HepG2 (cell line): ENCODE measurements around the gene MBNL3. TPM values are rescaled to one million over a fixed set of nuclear protein-coding genes. Genes with fewer than 3 reads are reported as not detected.

Experiments
- ARHGAP35 ChIP-seq: sonication (generic); formaldehyde crosslinking; IDR thresholded peaks from 2 replicates; pipeline ENCODE4 v1.9.0; 2022; ENCODE audit warnings: mild to moderate bottlenecking, inconsistent platforms, moderate library complexity, missing genetic modification reagents, borderline replicate concordance
- BRD4 ChIP-seq: sonication (generic); formaldehyde crosslinking; IDR thresholded peaks from 2 replicates; pipeline ENCODE4 v1.4.0; 2020; ENCODE audit warnings: missing genetic modification reagents
- DPF2 ChIP-seq: sonication (generic); formaldehyde crosslinking; IDR thresholded peaks from 2 replicates; pipeline ENCODE4 v1.4.0; 2020; ENCODE audit warnings: mild to moderate bottlenecking, low read depth, missing genetic modification reagents, borderline replicate concordance
- EP300 ChIP-seq, 3 experiments: sonication (generic) in 1 of 3; formaldehyde crosslinking in 1 of 3; IDR thresholded peaks; 2 replicates each; pipeline versions ENCODE4 v1.5.1 to v1.6.1; 2011 to 2020; ENCODE audit warnings: low read depth in 2 of 3, low read length in 2 of 3, borderline replicate concordance in 1 of 3, improper control_type of control experiment in 1 of 3, mild to moderate bottlenecking in 1 of 3, missing genetic modification reagents in 1 of 3, moderate library complexity in 1 of 3
- FOXK1 ChIP-seq: sonication (generic); formaldehyde crosslinking; IDR thresholded peaks from 2 replicates; pipeline ENCODE4 v1.4.0; 2020; ENCODE audit warnings: low read depth, missing genetic modification reagents, borderline replicate concordance
- HMGXB4 ChIP-seq, 2 experiments: sonication (generic) in 1 of 2; formaldehyde crosslinking in 1 of 2; IDR thresholded peaks; 2 replicates each; pipeline versions ENCODE4 v1.4.0 to v1.6.1; 2018 to 2020; ENCODE audit warnings: missing genetic modification reagents in 2 of 2, borderline replicate concordance in 1 of 2, low read depth in 1 of 2, mild to moderate bottlenecking in 1 of 2, missing biosample characterization in 1 of 2
- KAT2B ChIP-seq: fragments of 150-350 bp; IDR thresholded peaks from 2 replicates; pipeline ENCODE4 v1.6.1; 2014; ENCODE audit warnings: low read depth, low read length, borderline replicate concordance
- KDM3A ChIP-seq: IDR thresholded peaks from 2 replicates; pipeline ENCODE4 v1.6.1; 2018; ENCODE audit warnings: low read depth, missing compliant biosample characterization
- KDM4B ChIP-seq: sonication (generic); formaldehyde crosslinking; IDR thresholded peaks from 2 replicates; pipeline ENCODE4 v1.4.0; 2020; ENCODE audit warnings: missing genetic modification reagents
- MIXL1 ChIP-seq: IDR thresholded peaks from 2 replicates; pipeline ENCODE4 v1.6.1; 2016
- MXD3 ChIP-seq: IDR thresholded peaks from 2 replicates; pipeline ENCODE4 v1.6.1; 2016; ENCODE audit warnings: mild to moderate bottlenecking, missing biosample characterization, missing genetic modification reagents
- PRPF4 ChIP-seq: fragments of 200-400 bp; formaldehyde crosslinking; IDR thresholded peaks from 2 replicates; pipeline ENCODE4 v1.6.1; 2016; ENCODE audit warnings: low read length, low read depth; ENCODE audit not compliant: poor library complexity, severe bottlenecking
- SOX6 ChIP-seq, 2 experiments: fragments of 450-650 bp in 1 of 2; sonication (generic) in 1 of 2; formaldehyde crosslinking in 1 of 2; IDR thresholded peaks; 2 replicates each; pipeline versions ENCODE4 v1.4.0 to v1.6.1; 2017 to 2020; ENCODE audit warnings: antibody characterized with exemption in 1 of 2, mild to moderate bottlenecking in 1 of 2, missing genetic modification reagents in 1 of 2
- STAG1 ChIP-seq: sonication (generic); formaldehyde crosslinking; IDR thresholded peaks from 2 replicates; pipeline ENCODE4 v1.4.0; 2020; ENCODE audit warnings: missing genetic modification reagents
- TCF7 ChIP-seq: sonication (generic); IDR thresholded peaks from 2 replicates; pipeline ENCODE4 v1.6.1; 2016; ENCODE audit warnings: antibody characterized with exemption, low read depth
- ZBTB20 ChIP-seq: sonication (generic); formaldehyde crosslinking; IDR thresholded peaks from 2 replicates; pipeline ENCODE4 v1.8.1; 2023; ENCODE audit warnings: missing genetic modification reagents, low read depth, mild to moderate bottlenecking, borderline replicate concordance
- ZBTB33 ChIP-seq: sonication (generic); formaldehyde crosslinking; IDR thresholded peaks from 2 replicates; pipeline ENCODE4 v1.4.0; 2020; ENCODE audit warnings: missing genetic modification reagents
- ZC3H4 ChIP-seq: sonication (generic); formaldehyde crosslinking; IDR thresholded peaks from 2 replicates; pipeline ENCODE4 v1.4.0; 2020; ENCODE audit warnings: missing genetic modification reagents, borderline replicate concordance
- ZNF235 ChIP-seq: sonication (generic); formaldehyde crosslinking; IDR thresholded peaks from 2 replicates; pipeline ENCODE4 v1.8.1; 2023; ENCODE audit warnings: mild to moderate bottlenecking, missing genetic modification reagents, borderline replicate concordance
- ZNF383 ChIP-seq: sonication (generic); formaldehyde crosslinking; IDR thresholded peaks from 2 replicates; pipeline ENCODE4 v1.4.0; 2020; ENCODE audit warnings: missing genetic modification reagents, mild to moderate bottlenecking, borderline replicate concordance
- ZNF644 ChIP-seq: IDR thresholded peaks from 2 replicates; pipeline ENCODE4 v1.6.1; 2016; ENCODE audit warnings: low read depth
- ZNF800 ChIP-seq: sonication (generic); formaldehyde crosslinking; IDR thresholded peaks from 2 replicates; pipeline ENCODE4 v1.4.0; 2020; ENCODE audit warnings: missing genetic modification reagents
- ZNF883 ChIP-seq: sonication (generic); formaldehyde crosslinking; IDR thresholded peaks from 2 replicates; pipeline ENCODE4 v1.5.1; 2020; ENCODE audit warnings: mild to moderate bottlenecking, missing genetic modification reagents; ENCODE audit errors: not compliant biosample characterization
- polyA plus RNA-seq, 8 experiments: library from polyadenylated mRNA; depleted of rRNA in 3 of 8; stranded (reverse) in 7 of 8; unstranded in 1 of 8; fragments of >200 nt; fragmentation: Illumina TruSeq in 4 of 8; extraction: Trizol in 4 of 8; gene quantifications; 2 replicates each; pipeline versions ENCODE4 v1.2.1 to v1.2.3, GENCODE V29; 2011 to 2016; ENCODE audit warnings: low read depth in 4 of 8, missing spikeins in 1 of 8, mixed read lengths in 1 of 8; ENCODE audit not compliant: insufficient read depth in 1 of 8
- total RNA-seq, 5 experiments: library from RNA; depleted of rRNA; stranded (reverse); fragments of >200 nt; fragmentation: Illumina TruSeq; extraction: Trizol; gene quantifications; 2 replicates each; pipeline ENCODE4 v1.2.3, GENCODE V29; 2016; ENCODE audit warnings: low read depth in 1 of 5

MBNL3 gene
- total and polyA plus RNA-seq, 2 of the 13 experiments (the other 11 are each of a cell fraction or from before 2014, with no cell fraction given), result 155 to 257 TPM

DNA sequence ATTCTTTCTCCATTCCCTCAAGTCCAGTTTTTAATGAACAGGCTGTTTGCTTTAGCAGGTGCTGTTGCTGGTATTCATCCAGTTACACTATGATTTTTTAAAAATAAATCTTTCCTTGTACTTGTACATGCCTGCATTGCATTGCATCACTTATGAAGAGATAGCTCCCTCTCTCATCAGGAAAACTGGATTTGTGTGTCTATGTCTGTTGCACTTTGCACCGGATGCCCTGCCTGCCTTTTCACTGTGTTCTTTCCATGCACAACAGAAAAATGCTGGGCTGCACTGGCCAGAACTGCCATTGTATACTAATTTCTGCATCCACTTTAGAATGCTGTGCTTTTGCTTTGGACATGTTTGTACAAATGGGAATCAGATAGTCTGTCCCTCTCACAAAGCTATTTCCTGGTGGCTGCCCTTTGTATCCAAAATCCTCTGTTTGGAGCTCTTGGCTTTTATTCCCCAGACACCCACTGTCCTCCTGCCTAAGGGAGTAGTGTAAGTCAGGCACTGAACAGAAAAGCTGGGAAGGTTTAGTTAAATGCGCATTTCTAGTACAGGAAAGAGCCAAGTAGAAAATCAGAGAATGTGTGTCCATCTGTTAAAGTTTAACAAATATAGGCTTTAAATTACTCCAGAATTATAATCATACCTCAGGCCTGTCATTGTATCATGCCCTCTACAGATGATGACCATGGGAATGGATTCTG is 119.1 kb downstream of the MBNL3 start (continued):
- TF ChIP-seq HMGXB4 (CRISPR knock-in tag; IDR thresholded peaks at IDR 0.05; ENCODE audit: borderline replicate concordance in 1 of 2, low read depth in 1 of 2) (no peak), SOX6 (IDR thresholded peaks at IDR 0.05) (no peak), SOX6 (CRISPR knock-in tag; IDR thresholded peaks at IDR 0.05) (peak; percentile 84), PRPF4 (no peak), FOXK1 (no peak), ZNF235 (CRISPR knock-in tag) (no peak), MXD3 (CRISPR knock-in tag) (no peak), KDM3A (CRISPR knock-in tag) (no peak), ZNF644 (CRISPR knock-in tag) (peak; percentile 66; the same call in 1 of the 2 replicates), ZBTB20 (CRISPR knock-in tag) (0 out of 2 replicates have a peak, but pooled peaks have one; percentile 51), BRD4 (CRISPR knock-in tag) (no peak), DPF2 (no peak), KAT2B (no peak), ZC3H4 (CRISPR knock-in tag) (no peak), ZBTB33 (no peak), EP300 (IDR thresholded peaks at IDR 0.05; ENCODE audit: low read depth in 2 of 2, low read length in 2 of 2) (peak in 1 of 2 experiments; percentile 52; a peak in 2 of 4 replicates), EP300 (CRISPR knock-in tag; IDR thresholded peaks at IDR 0.05; ENCODE audit: borderline replicate concordance) (no peak), STAG1 (no peak), ARHGAP35 (CRISPR knock-in tag) (no peak), MIXL1 (CRISPR knock-in tag) (no peak), ZNF383 (no peak), KDM4B (no peak), TCF7 (0 out of 2 replicates have a peak, but pooled peaks have one; percentile 31), ZNF883 (CRISPR knock-in tag) (no peak), ZNF800 (CRISPR knock-in tag) (no peak)
